Measurements from ENCODE around the gene ZNF195.
"Not testable (repeated sequence)": the region's sequence is repeated elsewhere in the genome, so short reads cannot be mapped to it uniquely, and the experiment has no call there.

ZNF195 gene

GRCh38 chr11:3402181-3402860 is 23.4 kb upstream of the ZNF195 start:
- DNase-seq, result not testable (repeated sequence)

GRCh38 chr11:3401052-3401451 is 22.1 kb upstream of the ZNF195 start:
- not testable (repeated sequence) for DNase-seq

- DNase-seq, result not testable (repeated sequence)
Measured at GRCh38 chr11:3398509-3398908, 19.6 kb upstream of the ZNF195 start.

GRCh38 chr11:3398106-3398505 is 19.2 kb upstream of the ZNF195 start:
- DNase-seq, result not testable (repeated sequence)

GRCh38 chr11:3397210-3397609 is 18.3 kb upstream of the ZNF195 start:
- DNase-seq, result not testable (repeated sequence)

- not testable (repeated sequence) for DNase-seq
Measured at GRCh38 chr11:3395468-3395867, 16.5 kb upstream of the ZNF195 start.

- DNase-seq, result not testable (repeated sequence)
Measured at GRCh38 chr11:3394956-3395355, 16.0 kb upstream of the ZNF195 start.

- DNase-seq, result not testable (repeated sequence)
Measured at GRCh38 chr11:3393450-3393849, 14.5 kb upstream of the ZNF195 start.

- no peak for DNase-seq
Measured at GRCh38 chr11:3382613-3383285, 3.8 kb upstream of the ZNF195 start.

GRCh38 chr11:3381794-3382193 is 2.8 kb upstream of the ZNF195 start:
- no peak for DNase-seq

- no peak for DNase-seq
Measured at GRCh38 chr11:3380706-3381545, 2.0 kb upstream of the ZNF195 start.

- no peak for DNase-seq
Measured at GRCh38 chr11:3375552-3375951, 3.4 kb downstream of the ZNF195 start.

- DNase-seq, result no peak
Measured at GRCh38 chr11:3370311-3370870, 8.6 kb downstream of the ZNF195 start.

GRCh38 chr11:3369366-3369765 is 9.6 kb downstream of the ZNF195 start:
- no peak for DNase-seq

- no peak for DNase-seq
Measured at GRCh38 chr11:3368199-3368598, 10.7 kb downstream of the ZNF195 start.

- no peak for DNase-seq
Measured at GRCh38 chr11:3367221-3367620, 11.7 kb downstream of the ZNF195 start.

- DNase-seq, result no peak
Measured at GRCh38 chr11:3359092-3359824, 19.7 kb downstream of the ZNF195 start.

- no peak for DNase-seq
Measured at GRCh38 chr11:3357994-3358676, 20.8 kb downstream of the ZNF195 start.

GRCh38 chr11:3357302-3357701 is 21.6 kb downstream of the ZNF195 start:
- no peak for DNase-seq

- DNase-seq, result no peak
Measured at GRCh38 chr11:3356858-3357257, 22.1 kb downstream of the ZNF195 start.

GRCh38 chr11:3353066-3353465 is 25.9 kb downstream of the ZNF195 start:
- DNase-seq, result no peak

GRCh38 chr11:3347127-3347526 is 31.8 kb downstream of the ZNF195 start:
- DNase-seq, result no peak
